GM10266 (cell line): ENCODE results near the gene TSSK6.

ENCODE experiments used
- DNase-seq: peaks from one replicate; pipeline ENCODE4 v3.0.0; 2012; ENCODE audit errors: extremely low spot score
- CTCF ChIP-seq: IDR thresholded peaks from 2 replicates; pipeline ENCODE4 v1.5.1; 2012; ENCODE audit warnings: mild to moderate bottlenecking, low read depth; ENCODE audit not compliant: control insufficient read depth, insufficient read depth; ENCODE audit errors: missing control alignments

TSSK6 gene

GRCh38 chr19:19468424-19469050 is 46.8 kb downstream of the TSSK6 start:
- no peak for TF ChIP-seq CTCF

GRCh38 chr19:19466201-19466600 is 49.1 kb downstream of the TSSK6 start:
- no peak for TF ChIP-seq CTCF
- no peak for DNase-seq

More at GRCh38 chr19:19468424-19469050, 46.8 kb downstream of the TSSK6 start:
- DNase-seq: no peak

- no peak for DNase-seq
- no peak for TF ChIP-seq CTCF
These were observed 49.8 kb downstream of the TSSK6 start for GRCh38 chr19:19465436-19466070.

GRCh38 chr19:19464339-19465098 is 50.8 kb downstream of the TSSK6 start:
- DNase-seq: no peak
- TF ChIP-seq CTCF: no peak
